NCI-H748 (cell line): Measurements from ENCODE around the gene VAMP8.
"Not testable (repeated sequence)": the region's sequence is repeated elsewhere in the genome, so short reads cannot be mapped to it uniquely, and the experiment has no call there.

Experiments used
- DNase-seq: peaks from one replicate; lab custom pipeline; 2025; ENCODE audit not compliant: unreplicated experiment; lab: John Stamatoyannopoulos, UW

VAMP8 gene

DNA sequence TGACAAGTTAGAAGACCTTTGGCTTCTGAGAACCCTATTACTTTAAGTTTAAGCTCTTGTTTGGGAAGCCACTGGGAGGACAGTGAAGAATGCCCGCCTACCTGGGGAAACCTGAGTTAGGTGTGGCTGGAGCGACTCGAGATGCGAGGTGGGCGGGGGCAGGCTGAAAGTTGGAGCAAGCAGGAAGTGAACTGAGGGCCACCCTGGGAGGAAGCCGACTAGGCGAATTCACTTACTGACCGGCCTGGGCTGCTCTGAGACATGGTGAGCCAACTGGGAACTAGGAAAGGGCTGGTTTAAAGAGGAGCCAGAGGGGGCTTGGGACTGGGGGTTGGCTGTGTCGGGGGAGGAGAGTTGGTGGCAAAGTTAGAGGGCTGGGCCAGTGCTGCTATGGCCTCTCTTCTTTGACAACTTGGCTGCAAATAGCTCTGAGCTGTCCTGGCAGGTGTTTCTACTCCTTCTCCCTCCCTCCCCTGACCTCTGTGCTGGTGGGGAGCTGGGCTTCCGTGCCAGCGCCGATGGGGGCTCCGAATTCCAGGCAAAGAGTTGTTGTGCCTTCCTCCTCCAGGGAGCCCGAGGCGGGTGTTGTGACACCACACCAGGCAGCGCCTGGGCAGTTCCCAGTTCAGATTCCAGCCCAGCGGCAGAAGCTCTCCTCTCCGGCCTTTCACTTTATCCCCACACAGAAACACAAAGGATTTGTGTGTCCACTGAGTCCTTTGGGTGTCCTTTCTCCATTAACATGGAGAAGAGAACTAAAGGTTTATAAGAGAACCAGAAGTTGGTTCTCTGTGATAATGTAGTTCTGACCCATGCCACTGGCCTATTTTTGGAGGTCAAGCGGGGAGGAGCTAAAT is at the start of gene VAMP8:
TSS of gene VAMP8 (plus strand) at position 201 of the 857 bp plus-strand sequence. CDS start at position 262, 61 bp downstream.
- no peak for DNase-seq

DNA sequence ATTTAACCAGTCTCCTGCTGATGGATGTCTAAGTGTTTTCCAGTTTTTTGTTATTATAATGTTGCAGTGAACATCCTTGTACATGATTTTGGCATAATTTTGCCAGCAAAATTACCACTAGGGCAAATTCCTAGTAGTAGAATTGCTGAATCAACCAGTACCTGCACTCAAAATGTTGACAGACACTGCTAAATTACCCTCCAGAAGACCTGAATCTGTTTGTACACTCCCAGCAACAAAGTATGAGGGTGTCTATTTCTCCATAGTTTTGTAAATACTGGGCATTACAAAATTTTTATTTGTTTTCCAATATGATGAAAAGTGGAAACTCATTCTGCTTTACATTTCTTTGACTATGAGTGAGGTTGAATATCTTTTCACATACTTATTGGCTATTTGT is 49.6 kb upstream of the VAMP8 start:
- DNase-seq, result no peak

DNA sequence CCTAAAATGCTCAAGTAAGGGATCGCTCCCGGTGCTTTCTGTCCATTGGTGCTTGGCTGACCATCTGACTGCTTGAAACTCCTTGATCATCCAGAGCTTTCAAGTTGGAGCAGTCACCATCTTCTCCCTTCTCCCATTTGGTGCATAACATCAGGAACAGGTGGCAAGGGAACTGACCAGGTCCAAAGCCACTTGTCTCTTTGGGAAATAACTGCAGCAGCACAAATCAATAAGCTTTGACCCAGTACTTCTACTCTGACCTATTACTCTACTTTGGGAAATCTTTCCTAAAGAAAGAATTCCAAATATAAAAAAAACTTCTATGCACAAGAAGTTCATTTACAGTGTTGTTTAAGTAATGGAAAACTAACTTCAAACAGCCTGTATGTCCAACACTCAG is 49.0 kb upstream of the VAMP8 start:
- no peak for DNase-seq

DNA sequence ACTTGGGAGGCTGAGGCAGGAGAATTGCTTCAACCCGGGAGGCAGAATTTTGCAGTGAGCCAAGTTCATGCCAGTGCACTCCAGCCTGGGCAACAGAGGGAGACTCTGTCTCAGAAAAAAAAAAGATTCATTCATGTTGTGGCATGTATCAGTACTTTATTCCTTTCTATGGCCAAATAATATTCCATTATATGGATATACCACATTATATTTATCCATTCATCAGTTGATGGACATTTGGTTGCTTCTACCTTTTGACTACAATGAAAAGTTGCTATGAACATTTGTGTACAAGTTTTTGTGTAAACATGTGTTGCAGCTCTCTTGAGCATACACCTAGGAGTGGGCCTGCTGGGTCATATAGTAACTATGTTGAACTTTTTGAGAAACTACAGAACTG is 47.6 kb upstream of the VAMP8 start:
- no peak for DNase-seq

DNA sequence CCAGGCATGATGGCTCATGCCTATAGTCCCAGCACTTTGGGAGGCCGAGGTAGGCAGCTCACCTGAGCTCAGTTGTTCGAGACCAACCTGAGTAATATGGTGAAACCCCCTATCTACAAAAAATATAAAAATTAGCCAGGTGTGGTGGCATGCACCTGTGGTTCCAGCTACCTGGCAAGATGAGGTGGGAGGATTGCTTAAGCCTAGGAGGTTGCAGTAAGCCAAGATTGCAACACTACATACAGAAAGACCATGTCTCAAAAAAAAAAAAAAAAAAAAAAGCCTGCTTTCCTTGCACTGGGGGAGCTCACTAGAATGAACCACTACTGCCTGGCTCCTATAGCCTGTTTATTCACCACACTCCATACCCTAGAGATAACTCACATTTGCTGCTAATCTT is 45.8 kb upstream of the VAMP8 start:
- DNase-seq, result no peak

DNA sequence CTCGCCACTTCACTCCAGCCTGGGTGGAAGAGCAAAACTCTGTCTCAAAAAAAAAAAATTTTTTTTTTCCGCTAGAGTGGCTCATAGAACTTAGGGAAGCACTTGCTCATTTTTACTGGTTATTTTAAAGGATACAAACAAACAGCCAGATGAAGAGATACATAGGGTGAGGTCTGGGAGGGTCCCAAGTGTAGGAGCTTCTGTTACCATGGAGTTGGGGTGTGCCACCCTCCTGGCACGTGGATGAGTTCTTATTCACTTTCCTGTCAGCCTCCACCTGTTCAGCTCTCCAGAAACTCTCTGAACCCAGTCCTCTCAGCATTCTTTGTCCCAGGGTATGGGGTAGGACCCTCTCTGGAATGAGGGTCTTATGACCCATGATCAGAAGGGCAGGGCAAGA is 43.3 kb upstream of the VAMP8 start:
- DNase-seq, result no peak

DNA sequence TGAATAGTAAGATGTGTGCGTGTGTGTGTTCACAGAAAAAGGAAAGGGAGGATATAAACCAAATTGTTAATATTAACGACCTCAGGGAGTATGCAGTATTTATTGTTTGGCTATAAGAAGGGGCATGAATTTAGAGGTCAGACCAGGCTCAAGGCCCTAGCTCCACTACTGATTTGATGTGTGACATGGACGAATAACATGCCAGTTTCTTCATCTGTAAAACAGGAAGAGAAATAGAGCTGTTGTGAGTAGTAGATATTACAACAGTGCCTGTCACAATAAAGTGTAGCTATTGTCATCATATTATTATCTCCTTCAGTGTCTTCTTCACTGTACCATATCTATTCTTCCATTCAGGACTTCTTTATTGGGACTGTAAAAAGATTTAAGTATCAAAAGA is 42.5 kb upstream of the VAMP8 start:
- no peak for DNase-seq

DNA sequence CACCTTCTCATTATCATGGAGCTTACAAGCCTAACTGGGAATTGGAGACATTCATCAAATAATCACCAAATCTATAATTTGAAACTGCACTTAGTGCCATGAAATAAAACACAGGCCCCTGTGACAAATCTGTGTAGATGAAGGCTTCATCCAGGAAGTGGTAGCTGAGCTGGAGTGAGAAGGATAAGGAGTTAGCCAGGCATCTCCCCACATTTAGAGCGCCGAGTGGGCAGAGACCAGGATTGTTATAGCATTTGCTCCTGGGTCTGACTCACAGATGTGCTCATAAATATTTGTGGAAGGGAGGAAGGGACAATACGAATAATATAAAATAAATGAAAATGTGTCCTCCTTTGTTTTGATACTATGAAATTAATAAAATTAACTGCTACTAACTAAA is 40.9 kb upstream of the VAMP8 start:
- DNase-seq, result no peak

DNA sequence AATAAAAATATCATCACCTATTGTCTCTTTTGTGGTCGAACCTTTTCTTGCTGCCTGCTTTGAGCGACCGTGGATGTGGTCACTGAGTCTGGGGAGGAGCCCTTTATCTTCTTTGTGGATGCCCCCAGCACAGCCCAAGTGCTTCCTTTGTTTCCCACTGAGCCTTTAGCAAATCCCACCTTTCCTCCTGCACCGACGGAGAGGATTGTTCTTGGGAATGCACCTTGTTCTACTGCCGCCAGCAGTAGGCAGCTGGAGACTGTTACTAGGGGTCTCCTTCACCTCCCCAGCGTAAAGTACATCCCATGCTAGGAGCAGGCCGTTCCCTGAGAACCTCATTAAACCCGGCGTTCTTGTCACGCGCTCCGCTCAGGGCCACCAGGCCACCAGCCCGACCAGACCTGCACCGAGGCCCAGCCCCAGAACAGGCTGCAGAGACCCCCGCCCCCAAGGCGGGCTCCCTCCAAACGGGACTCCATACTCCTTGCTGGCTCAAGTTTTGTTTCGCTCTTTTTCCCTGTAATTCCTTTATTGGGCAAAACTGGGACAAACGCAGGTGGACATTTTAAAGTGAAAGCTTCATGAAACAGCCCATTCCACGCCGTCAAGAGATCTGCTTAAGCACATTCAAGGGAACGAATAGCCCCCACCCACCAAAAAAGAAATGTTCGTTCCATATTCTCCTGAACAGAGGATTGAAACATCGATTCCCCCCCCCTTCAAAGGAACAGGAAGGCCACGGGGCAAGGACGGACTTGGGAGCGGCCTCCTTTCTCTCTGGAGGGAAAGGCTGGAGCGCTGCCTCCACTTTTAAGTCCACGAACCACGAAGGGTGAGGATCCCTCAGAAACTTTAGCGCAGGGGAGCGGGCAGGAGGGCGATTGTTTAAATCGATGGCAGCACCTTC is 39.5 kb upstream of the VAMP8 start:
- peak; percentile 67 for DNase-seq

DNA sequence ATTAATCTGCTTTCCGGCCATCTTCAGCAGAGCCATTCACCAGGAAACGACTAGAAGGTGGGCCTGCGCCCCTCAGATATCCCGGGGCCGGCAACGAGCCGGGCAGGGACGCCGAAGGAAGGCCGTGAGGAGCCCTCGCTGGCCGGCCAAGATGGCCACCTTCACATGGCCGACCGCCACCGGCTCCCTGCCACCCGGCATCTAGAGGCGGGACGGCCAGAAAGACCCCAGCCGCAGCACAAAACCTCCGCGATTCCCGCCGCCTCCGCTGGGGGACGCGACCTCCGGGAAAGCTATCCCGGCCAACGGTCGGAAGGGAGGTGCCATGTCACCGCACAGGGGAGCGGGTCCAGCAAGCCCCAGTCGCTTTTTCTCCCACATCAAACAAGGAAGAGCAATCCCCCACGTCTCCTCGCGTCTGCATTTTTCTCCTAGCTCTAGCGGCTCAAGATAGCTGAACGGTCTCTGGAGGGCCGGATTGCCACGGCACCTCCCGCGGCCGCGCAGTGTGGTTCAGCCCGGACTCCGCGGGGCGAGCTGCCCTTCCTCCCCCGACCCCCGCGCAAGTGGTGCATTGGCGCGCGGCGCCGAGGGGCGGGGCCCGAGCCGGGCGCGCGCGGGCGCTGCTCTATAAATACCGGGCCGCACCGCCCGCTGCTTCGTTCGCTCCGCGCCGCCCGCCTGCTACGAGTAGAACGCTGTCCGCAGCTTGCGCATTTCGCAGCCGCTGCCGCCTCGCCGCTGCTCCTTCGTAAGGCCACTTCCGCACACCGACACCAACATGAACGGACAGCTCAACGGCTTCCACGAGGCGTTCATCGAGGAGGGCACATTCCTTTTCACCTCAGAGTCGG is 38.7 kb upstream of the VAMP8 start, which contains the start of gene MAT2A:
TSS of gene MAT2A (plus strand) at position 662 of the 854 bp plus-strand sequence. CDS start at position 782, 120 bp downstream.
- DNase-seq, result peak; percentile 91

DNA sequence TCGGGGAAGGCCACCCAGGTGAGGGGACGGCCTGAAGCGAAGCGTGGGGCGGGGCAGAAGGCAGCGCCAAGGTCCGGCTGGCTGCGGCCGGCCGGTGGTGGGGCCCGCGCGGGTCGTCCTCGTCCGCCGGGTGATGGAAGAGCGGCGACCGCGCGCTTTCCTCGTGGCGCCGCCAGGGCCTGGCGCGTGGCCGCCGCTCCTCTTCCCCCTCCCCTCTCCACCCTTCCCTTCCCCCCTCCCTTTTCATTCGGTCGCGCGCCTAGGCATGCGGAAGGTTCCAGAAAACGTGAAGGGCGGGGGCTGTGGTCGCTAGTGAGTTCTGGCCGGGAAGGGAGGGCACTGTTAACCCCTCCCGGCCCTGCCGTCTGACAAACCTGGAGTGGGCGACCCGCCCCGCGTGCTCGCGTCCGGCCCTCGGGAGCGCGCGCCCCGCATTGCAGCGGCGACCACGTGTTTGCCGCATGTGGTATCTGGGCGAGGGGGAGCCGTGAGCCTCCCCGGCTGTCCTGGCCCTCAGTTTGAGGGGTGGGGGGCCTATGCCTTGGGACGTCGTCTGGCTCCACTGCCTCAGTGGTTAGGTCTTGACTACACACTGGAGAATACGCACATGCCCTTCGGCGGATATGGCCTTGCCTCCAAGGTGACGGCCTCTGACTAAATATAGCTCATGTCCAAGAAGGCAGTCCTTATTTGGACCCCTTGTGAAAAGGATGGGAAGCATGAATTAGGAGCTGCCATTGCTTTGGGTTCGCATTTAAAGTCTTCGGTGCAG is 37.8 kb upstream of the VAMP8 start:
- DNase-seq, result peak; percentile 52

DNA sequence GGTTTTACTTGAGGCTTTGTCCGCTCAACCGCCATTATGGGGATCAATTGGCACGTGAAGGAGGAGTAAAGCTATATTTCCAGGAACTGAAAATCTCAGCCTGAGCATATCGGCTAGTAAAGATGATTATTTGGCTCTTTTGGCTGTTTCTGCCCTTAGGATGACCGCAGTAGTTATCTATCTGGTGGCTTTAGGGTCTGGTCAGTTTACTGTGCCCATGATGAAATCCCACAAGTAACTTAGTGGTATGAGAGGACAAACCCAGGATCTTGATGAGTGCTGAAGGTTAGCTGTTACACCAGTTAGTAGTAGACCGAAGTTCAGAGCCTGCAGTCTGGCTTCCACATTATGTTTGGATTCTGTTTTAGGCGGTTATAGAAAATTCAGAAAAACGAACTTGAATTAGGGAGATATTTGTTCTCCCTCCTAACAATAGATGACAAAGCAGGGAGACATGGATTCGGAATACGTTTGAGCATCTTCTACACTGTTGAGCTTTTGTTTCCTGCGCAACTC is 37.2 kb upstream of the VAMP8 start:
- DNase-seq, result no peak

DNA sequence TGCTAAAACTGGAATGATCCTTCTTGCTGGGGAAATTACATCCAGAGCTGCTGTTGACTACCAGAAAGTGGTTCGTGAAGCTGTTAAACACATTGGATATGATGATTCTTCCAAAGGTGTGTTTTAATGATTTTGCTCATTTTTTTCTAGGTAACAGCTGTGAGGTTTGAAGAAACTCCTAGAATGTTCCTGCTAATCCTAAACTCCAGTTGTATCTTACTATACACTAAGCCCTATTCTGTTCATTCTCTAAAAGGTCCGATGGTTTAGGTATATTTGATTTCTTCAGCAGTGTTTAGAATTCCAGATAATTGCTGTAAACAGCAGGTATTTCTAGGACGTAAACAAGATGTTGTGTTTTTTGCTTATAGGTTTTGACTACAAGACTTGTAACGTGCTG is 36.1 kb upstream of the VAMP8 start:
- DNase-seq, result no peak

DNA sequence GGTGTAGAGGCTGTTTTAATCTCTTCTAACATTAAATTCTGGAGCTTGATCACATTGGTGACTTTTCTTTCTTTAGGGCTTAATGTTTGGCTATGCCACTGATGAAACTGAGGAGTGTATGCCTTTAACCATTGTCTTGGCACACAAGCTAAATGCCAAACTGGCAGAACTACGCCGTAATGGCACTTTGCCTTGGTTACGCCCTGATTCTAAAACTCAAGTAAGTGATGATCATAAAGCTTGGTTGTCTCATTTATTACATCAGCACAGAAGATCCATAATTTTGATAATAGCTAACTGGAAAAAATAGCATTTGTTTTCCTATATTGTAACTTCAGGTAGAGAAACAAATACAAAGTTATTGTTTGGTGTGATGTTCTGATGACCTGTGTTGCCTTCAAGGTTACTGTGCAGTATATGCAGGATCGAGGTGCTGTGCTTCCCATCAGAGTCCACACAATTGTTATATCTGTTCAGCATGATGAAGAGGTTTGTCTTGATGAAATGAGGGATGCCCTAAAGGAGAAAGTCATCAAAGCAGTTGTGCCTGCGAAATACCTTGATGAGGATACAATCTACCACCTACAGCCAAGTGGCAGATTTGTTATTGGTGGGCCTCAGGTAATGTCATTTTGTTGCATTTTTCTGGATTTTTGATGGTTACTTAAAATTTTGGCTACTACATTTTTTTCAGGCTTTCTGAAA is 35.5 kb upstream of the VAMP8 start:
- no peak for DNase-seq

DNA sequence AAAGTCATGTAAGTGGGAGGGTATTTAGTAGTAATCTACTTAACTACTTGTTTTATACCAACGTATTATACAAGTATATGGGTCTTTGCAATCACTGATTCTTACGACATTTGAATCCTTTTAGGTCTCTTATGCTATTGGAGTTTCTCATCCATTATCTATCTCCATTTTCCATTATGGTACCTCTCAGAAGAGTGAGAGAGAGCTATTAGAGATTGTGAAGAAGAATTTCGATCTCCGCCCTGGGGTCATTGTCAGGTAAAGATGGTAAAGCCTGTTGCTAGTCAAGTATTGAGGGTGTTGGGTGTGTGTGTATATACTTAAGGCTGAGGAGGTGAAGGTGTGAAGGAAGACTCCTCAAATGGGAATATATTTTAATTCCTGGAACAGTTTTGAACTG is 34.6 kb upstream of the VAMP8 start:
- no peak for DNase-seq

DNA sequence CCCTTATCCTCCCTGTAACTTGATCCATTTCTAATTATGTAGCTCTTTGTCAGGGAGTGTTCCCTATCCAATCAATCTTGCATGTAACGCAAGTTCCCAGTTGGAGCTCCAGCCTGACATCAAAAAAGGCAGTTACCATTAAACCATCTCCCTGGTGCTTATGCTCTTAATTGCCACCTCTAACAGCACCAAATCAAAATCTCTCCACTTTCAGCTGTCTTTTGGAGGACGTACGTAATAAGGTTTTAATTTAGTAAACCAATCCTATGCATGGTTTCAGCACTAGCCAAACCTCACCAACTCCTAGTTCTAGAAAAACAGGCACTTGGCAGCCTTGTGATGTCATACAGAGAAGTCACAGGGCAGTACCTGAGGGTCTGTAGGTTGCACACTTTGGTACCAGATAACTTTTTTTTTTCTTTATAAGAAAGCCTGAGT is 33.1 kb upstream of the VAMP8 start:
- DNase-seq, result peak; percentile 30

DNA sequence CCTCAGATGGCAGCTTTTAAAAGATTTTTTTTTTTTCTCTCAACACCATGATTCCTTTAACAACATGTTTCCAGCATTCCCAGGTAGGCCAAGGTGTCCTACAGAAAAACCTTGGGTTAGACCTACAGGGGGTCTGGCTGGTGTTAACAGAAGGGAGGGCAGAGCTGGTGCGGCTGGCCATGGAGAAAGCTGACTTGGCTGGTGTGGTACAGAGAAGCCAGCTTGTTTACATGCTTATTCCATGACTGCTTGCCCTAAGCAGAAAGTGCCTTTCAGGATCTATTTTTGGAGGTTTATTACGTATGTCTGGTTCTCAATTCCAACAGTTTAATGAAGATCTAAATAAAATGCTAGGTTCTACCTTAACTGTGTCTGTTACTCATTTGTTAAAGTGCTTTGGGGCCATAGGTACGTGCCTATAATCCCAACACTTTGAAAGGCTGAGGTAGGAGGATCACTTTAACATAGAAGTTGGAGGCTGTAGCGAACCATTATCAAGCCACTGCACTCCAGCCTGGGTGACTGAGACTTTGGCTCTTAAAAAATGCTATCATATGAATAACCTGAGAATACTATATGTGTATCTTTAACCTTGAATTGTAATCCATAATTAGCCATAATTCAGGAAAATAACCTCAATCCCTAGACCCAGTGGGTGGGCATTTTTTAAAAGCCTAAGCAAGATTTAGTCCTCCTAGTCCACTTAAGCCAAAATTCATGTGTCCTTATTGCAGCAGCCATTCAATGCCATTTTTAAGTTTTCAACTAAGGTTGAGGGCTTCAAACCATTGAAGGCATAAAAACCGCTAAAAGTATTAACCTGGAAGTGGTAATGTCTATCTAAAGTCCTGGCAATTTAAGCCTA is 32.2 kb upstream of the VAMP8 start:
- DNase-seq, result not testable (repeated sequence)

DNA sequence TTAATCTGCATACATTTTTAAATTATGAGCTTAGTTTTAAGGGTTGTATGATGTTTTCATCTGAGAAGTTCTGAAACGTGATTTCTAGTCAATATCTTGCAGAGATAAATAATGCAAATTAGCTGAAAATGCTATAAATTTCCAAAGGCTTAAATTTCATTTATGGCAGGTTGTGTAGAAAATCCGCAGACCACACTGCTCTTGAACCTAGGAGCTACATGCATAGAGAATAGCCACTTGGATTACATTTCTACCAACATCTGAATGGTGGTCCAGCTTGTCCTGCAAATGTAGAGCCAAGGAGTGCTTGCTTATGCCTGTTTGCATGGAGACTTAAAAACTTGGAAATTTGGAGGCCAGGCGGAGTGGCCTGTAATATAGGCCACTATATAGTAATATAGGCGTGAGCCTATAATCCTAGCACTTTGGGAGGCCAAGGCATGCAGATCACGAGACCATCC is 31.6 kb upstream of the VAMP8 start:
- DNase-seq, result no peak
